ENCODE results near the gene RHOD.

DNA sequence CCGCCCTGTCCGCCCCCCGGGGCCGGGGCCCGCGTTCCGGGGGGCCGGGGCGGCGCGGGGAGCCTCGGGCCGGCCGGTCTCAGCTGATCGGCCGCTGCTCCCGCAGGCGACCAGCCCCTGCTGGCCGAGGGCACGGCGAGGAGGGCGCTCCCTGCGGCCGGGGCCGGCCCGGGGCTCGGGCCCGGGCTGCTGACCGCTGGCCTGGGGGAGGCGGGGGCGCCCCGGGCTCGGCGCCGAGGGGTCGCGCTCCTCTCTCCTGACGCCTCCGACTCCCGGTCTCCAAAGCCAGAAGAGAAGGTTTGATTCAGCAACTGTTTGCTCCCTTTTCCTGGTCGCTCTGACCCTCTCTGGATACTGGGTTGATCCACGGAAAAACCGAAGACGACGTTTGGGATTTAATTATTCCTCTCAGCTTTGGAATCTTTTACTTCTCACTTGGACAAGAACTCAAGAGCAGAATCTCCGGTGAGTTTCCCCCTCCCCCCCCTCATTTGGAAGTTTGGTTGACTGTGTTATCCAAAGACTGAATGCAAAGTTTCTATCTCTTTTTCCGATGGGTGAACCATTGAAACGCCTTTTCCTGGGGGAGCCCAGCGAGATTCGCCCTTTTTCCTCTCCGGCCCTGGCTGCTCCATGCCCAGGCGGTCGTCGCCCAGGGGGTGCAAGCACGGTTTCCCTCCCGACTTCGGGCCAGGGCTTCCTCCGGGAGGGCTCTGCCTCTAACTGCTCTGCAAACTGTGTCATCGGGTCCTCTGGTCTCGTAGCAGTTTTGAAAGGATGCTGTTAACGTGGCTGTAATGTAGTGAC lies 63.1 kb downstream of the RHOD start:
- TF ChIP-seq, protein P1, sequence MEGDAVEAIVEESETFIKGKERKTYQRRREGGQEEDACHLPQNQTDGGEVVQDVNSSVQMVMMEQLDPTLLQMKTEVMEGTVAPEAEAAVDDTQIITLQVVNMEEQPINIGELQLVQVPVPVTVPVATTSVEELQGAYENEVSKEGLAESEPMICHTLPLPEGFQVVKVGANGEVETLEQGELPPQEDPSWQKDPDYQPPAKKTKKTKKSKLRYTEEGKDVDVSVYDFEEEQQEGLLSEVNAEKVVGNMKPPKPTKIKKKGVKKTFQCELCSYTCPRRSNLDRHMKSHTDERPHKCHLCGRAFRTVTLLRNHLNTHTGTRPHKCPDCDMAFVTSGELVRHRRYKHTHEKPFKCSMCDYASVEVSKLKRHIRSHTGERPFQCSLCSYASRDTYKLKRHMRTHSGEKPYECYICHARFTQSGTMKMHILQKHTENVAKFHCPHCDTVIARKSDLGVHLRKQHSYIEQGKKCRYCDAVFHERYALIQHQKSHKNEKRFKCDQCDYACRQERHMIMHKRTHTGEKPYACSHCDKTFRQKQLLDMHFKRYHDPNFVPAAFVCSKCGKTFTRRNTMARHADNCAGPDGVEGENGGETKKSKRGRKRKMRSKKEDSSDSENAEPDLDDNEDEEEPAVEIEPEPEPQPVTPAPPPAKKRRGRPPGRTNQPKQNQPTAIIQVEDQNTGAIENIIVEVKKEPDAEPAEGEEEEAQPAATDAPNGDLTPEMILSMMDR (IDR thresholded peaks at IDR 0.05) = no peak
- TF ChIP-seq POLR2A (IDR thresholded peaks at IDR 0.05) = no peak
